Measurements from ENCODE around the gene ASIP. TPM values are rescaled to one million over a fixed set of nuclear protein-coding genes. Genes with fewer than 3 reads are reported as not detected.

Gene ASIP
- total RNA-seq, 1 donor from 2014 or later: not detected

DNA sequence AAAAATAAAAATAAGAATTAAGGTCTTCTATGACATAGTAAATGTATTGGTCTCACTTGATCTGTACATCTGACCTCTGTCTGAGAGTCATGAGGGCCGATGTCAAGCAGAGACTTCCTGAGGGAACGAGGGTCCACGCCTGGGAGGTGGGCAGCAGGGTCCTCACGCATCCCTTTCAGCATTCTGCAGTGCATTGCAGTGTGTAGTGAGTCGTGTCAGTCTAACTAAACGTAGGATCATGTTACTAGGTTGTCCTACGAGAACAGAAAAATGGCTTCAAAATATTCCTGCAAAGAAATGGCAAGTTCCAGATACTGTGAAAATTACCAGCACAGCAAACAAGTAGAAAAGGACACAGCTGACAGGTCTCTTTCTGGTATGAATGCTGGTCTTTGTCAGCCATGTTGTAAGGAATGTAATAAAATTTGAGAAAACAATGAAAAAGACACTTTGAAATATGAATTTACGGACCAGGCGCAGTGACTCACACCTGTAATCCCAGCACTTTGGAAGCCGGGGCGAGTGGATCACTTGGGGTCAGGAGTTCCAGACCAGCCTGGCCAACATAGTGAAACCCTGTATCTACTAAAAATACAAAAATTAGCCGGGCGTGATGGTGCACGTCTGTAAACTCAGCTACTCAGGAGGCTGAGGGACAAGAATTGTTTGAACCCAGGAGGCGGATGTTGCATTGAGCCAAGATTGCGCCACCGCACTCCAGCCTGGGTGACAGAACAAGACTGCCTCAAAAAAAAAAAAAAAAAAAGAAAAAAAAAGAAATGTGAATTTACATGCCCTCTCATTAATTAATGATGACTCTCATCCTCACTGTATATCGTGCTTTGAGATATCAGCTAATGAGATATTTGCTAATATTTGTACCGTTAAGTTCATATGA lies 64.4 kb downstream of the ASIP start:
- no peak overlapping the region for H3K27ac ChIP-seq
- H3K4me2 ChIP-seq: no peak overlapping the region
- Mint-ChIP-seq H3K4me1 (peaks cover 17% of the 10 kb centered on the region), H3K27ac (peak overlapping the region; percentile 42), H3K4me3 (no peak overlapping the region), H3K27me3 (ENCODE audit: insufficient read depth, low read depth) (peaks cover 6% of the 10 kb centered on the region), H3K9me3 (no peaks in the 10 kb centered on the region), H3K36me3 (peaks cover 6% of the 10 kb centered on the region)
- no peaks in the 10 kb centered on the region for H4K20me1 ChIP-seq (ENCODE audit: low read depth)
- H3K79me2 ChIP-seq (ENCODE audit: low read depth): peaks cover 22% of the 10 kb centered on the region
- no peaks in the 10 kb centered on the region for H3K27me3 ChIP-seq
- H3F3A ChIP-seq (ENCODE audit: low read depth): peaks cover 16% of the 10 kb centered on the region
- no peak overlapping the region for H2AFZ ChIP-seq (replicated peaks)
- DNase-seq (ENCODE audit: low spot score): no peak
- H3K36me3 ChIP-seq: no peaks in the 10 kb centered on the region
- no peaks in the 10 kb centered on the region for H3K9me3 ChIP-seq (ENCODE audit: low read depth)
- no peak overlapping the region for H3K4me3 ChIP-seq
- TF ChIP-seq, protein P1, sequence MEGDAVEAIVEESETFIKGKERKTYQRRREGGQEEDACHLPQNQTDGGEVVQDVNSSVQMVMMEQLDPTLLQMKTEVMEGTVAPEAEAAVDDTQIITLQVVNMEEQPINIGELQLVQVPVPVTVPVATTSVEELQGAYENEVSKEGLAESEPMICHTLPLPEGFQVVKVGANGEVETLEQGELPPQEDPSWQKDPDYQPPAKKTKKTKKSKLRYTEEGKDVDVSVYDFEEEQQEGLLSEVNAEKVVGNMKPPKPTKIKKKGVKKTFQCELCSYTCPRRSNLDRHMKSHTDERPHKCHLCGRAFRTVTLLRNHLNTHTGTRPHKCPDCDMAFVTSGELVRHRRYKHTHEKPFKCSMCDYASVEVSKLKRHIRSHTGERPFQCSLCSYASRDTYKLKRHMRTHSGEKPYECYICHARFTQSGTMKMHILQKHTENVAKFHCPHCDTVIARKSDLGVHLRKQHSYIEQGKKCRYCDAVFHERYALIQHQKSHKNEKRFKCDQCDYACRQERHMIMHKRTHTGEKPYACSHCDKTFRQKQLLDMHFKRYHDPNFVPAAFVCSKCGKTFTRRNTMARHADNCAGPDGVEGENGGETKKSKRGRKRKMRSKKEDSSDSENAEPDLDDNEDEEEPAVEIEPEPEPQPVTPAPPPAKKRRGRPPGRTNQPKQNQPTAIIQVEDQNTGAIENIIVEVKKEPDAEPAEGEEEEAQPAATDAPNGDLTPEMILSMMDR (IDR thresholded peaks at IDR 0.05): no peak
- TF ChIP-seq EZH2 (IDR thresholded peaks at IDR 0.05) (no peak), EZH2phosphoT487 (IDR thresholded peaks at IDR 0.05) (no peak)
- H3K9ac ChIP-seq: no peak overlapping the region
- peaks cover 9% of the 10 kb centered on the region for H3K4me1 ChIP-seq

DNA sequence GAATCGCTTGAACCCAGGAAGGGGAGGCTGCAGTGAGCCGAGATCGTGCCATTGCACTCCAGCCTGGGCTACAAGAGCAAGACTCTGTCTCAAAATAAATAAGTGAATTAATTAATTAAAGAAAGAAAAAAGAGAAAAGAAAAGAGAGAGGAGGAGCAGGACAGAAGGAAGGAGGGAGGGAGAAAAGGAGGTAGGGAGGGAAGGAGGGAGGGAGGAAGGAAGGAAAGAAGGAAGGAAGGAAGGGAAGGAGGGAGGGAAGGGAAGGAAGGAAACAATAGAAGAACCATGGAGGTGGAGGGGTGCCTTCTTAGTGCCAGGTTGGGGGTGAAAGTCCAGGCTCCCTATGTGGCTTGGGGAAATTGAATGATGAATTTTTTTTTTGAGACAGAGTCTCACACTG lies 68.5 kb downstream of the ASIP start:
- no peak overlapping the region for H3K27ac Mint-ChIP-seq
- Histone ChIP-seq H2AFZ (replicated peaks) (no peak overlapping the region), H3K27me3 (peaks cover 16% of the 10 kb centered on the region), H3K9me3 (ENCODE audit: low read depth) (no peaks in the 10 kb centered on the region), H4K20me1 (ENCODE audit: low read depth) (peaks cover 3% of the 10 kb centered on the region), H3K79me2 (ENCODE audit: low read depth) (no peaks in the 10 kb centered on the region), H3K4me2 (no peak overlapping the region), H3K9ac (no peak overlapping the region), H3K4me3 (no peak overlapping the region), H3K4me1 (peaks cover 10% of the 10 kb centered on the region), H3K36me3 (no peaks in the 10 kb centered on the region), H3F3A (ENCODE audit: low read depth) (peaks cover 22% of the 10 kb centered on the region), H3K27ac (no peak overlapping the region)
- H3K9me3 Mint-ChIP-seq: no peaks in the 10 kb centered on the region
- H3K4me1 Mint-ChIP-seq: peaks cover 20% of the 10 kb centered on the region
- H3K4me3 Mint-ChIP-seq: no peak overlapping the region
- TF ChIP-seq, protein P1 (IDR thresholded peaks at IDR 0.05): no peak
- TF ChIP-seq EZH2phosphoT487 (IDR thresholded peaks at IDR 0.05) (no peak), EZH2 (IDR thresholded peaks at IDR 0.05) (no peak)
- no peaks in the 10 kb centered on the region for H3K36me3 Mint-ChIP-seq
- peaks cover 15% of the 10 kb centered on the region for H3K27me3 Mint-ChIP-seq (ENCODE audit: insufficient read depth, low read depth)
- DNase-seq (ENCODE audit: low spot score): no peak

DNA sequence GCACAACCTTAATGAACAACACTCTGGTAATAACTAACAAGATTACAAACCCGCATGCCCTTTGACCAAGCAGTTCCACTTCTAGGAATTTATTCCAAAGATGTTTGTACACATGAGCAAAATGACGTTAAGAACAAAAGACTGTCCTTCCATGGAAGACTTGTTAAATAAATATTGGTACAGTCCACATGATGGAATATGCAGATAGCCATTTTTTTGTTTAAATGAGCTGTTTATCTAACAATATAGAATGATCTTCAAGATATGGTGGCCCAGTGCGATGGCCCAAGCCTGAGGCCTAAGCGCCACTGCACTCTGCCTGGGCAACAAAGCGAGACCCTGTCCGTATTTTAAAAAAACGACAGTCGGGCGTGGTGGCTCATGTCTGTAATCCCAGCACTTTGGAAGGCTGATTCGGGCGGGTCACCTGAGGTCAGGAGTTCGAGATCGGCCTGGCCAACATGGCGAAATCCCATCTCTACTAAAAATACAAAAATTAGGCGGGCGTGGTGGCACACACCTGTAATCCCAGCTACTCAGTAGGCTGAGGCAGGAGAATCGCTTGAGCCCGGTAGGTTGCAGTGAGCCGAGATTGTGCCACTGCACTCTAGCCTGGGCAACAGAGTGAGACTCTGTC lies 69.4 kb downstream of the ASIP start:
- H3K4me3 Mint-ChIP-seq: peak overlapping the region; percentile 59

More for the DNA sequence above, 69.4 kb downstream of the ASIP start:
- no peak overlapping the region for H3K27ac ChIP-seq
- H3K4me1 ChIP-seq: peaks cover 10% of the 10 kb centered on the region
- H3K4me3 ChIP-seq: no peak overlapping the region
- peaks cover 22% of the 10 kb centered on the region for H3F3A ChIP-seq (ENCODE audit: low read depth)
- TF ChIP-seq EZH2phosphoT487 (IDR thresholded peaks at IDR 0.05) (no peak), EZH2 (IDR thresholded peaks at IDR 0.05) (no peak)
- TF ChIP-seq, protein P1 (IDR thresholded peaks at IDR 0.05): no peak
- H3K4me2 ChIP-seq: peak overlapping the region; percentile 80
- Mint-ChIP-seq H3K27me3 (ENCODE audit: insufficient read depth, low read depth) (peaks cover 15% of the 10 kb centered on the region), H3K9me3 (no peaks in the 10 kb centered on the region), H3K4me1 (peaks cover 17% of the 10 kb centered on the region), H3K36me3 (no peaks in the 10 kb centered on the region), H3K27ac (no peak overlapping the region)
- H4K20me1 ChIP-seq (ENCODE audit: low read depth): peaks cover 3% of the 10 kb centered on the region
- no peaks in the 10 kb centered on the region for H3K9me3 ChIP-seq (ENCODE audit: low read depth)
- no peaks in the 10 kb centered on the region for H3K36me3 ChIP-seq
- H3K27me3 ChIP-seq: peaks cover 16% of the 10 kb centered on the region
- H2AFZ ChIP-seq (replicated peaks): peak overlapping the region; percentile 91
- no peak for DNase-seq (ENCODE audit: low spot score)
- no peak overlapping the region for H3K9ac ChIP-seq
- H3K79me2 ChIP-seq (ENCODE audit: low read depth): no peaks in the 10 kb centered on the region

Measured in neural progenitor cell (in vitro differentiated cells).